Measurements from ENCODE around the gene C1QB.

DNA sequence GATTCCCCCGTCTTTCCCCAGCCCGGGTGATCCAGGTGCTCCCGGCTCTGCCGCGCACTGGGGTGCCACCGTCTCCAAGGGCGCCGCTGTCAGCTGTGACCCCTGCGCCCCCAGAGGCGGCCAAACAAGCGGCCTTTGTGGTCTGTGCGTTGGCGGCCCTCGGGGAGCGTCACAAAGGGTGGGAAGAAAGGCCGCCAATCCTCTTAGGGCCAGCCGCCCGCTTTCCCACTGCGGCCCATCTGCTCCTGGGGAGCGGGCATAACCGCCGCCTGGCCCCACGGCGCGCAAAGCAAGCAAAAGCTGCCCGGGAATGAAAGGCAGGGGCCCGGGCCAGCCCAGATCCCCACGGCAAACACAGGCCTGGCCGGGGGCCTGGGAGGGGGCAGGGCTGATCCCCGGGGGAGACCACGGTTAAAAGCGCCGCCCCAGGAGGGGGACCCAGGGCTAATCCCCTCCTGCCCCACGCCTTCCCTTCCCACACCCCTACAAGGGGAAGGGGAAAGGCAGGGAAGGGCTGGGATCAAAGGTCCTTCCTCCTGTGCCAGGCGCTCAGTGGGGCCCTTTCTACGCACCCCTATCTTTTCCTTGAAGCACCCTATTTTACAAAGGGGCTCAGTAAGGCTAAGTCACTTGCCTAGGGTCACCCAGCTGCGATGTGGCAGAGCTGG is 24.0 kb downstream of the C1QB start:
- TF ChIP-seq, protein P1, sequence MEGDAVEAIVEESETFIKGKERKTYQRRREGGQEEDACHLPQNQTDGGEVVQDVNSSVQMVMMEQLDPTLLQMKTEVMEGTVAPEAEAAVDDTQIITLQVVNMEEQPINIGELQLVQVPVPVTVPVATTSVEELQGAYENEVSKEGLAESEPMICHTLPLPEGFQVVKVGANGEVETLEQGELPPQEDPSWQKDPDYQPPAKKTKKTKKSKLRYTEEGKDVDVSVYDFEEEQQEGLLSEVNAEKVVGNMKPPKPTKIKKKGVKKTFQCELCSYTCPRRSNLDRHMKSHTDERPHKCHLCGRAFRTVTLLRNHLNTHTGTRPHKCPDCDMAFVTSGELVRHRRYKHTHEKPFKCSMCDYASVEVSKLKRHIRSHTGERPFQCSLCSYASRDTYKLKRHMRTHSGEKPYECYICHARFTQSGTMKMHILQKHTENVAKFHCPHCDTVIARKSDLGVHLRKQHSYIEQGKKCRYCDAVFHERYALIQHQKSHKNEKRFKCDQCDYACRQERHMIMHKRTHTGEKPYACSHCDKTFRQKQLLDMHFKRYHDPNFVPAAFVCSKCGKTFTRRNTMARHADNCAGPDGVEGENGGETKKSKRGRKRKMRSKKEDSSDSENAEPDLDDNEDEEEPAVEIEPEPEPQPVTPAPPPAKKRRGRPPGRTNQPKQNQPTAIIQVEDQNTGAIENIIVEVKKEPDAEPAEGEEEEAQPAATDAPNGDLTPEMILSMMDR (IDR thresholded peaks at IDR 0.05): no peak
- TF ChIP-seq EP300 (IDR thresholded peaks at IDR 0.05): no peak
